ENCODE measurements around the gene SERINC5.

DNA sequence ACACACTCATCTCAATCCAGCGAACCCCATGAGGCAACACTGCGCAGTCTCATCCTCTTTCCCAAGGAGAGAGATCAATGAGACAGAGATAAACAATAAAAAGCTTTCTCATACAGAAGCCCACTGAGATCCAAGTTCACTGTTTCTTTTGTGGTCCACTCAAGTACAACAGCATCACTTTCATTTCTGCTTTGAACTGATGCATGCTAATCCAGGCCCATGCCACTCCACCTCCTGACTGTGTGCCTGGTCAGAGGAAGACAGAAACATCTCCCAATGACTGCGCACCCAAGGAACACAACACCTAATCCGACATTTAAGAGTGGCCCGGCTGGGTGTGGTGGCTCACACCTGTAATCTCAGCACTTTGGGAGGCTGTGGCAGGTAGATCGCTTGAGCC lies 104.0 kb downstream of the SERINC5 start:
- TF ChIP-seq, protein P1, sequence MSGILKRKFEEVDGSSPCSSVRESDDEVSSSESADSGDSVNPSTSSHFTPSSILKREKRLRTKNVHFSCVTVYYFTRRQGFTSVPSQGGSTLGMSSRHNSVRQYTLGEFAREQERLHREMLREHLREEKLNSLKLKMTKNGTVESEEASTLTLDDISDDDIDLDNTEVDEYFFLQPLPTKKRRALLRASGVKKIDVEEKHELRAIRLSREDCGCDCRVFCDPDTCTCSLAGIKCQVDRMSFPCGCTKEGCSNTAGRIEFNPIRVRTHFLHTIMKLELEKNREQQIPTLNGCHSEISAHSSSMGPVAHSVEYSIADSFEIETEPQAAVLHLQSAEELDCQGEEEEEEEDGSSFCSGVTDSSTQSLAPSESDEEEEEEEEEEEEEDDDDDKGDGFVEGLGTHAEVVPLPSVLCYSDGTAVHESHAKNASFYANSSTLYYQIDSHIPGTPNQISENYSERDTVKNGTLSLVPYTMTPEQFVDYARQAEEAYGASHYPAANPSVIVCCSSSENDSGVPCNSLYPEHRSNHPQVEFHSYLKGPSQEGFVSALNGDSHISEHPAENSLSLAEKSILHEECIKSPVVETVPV (CRISPR knock-in tag; IDR thresholded peaks at IDR 0.05) = no peak
- TF ChIP-seq OSR1 (CRISPR knock-in tag; IDR thresholded peaks at IDR 0.05) (no peak), PATZ1 (CRISPR knock-in tag; IDR thresholded peaks at IDR 0.05; ENCODE audit: borderline replicate concordance) (no peak), ZNF8 (CRISPR knock-in tag; IDR thresholded peaks at IDR 0.05) (no peak)

Data from SK-N-SH treated with all-trans-retinoic acid at 6 μM for 48 hours (cell line).